WTC11 (cell line): ENCODE results near the gene ARV1. TPM values are rescaled to one million over a fixed set of nuclear protein-coding genes. Genes with fewer than 3 reads are reported as not detected.

Experiments used
- ATAC-seq: fragments of 200-7000 bp; cut with Tn5 transposase; 2 replicates; pipeline ENCODE4 v1.10.0; 2021; ENCODE audit warnings: mild to moderate bottlenecking, moderate library complexity
- CTCF ChIA-PET: fragments of 300-600 bp; sonication (Branson Sonifier 250); formaldehyde crosslinking; loops from one replicate; lab custom pipeline; 2021; ENCODE audit warnings: antibody characterized with exemption; lab: Charles Lee
- POLR2A ChIA-PET: fragments of 350-600 bp; sonication (Branson Sonifier 250); formaldehyde crosslinking; loops from one replicate; lab custom pipeline; 2021; ENCODE audit warnings: antibody characterized with exemption; lab: Charles Lee
- DNase-seq: peaks from one replicate; pipeline ENCODE4 v3.0.0; 2021; ENCODE audit warnings: low spot score
- H3K27ac Mint-ChIP-seq: 2 replicates; pipeline ENCODE4 v1.8.0; 2021; ENCODE audit warnings: mixed read lengths
- H3K27me3 Mint-ChIP-seq: 2 replicates; pipeline ENCODE4 v1.8.0; 2021; ENCODE audit warnings: low read depth, mild to moderate bottlenecking, moderate library complexity, mixed read lengths
- H3K36me3 Mint-ChIP-seq: 2 replicates; pipeline ENCODE4 v1.8.0; 2021; ENCODE audit warnings: mixed read lengths
- H3K4me1 Mint-ChIP-seq: 2 replicates; pipeline ENCODE4 v1.8.0; 2022; ENCODE audit warnings: mixed read lengths
- H3K4me3 Mint-ChIP-seq: 2 replicates; pipeline ENCODE4 v1.8.0; 2021; ENCODE audit warnings: mild to moderate bottlenecking, moderate library complexity, mixed read lengths
- H3K9me3 Mint-ChIP-seq: 2 replicates; pipeline ENCODE4 v1.8.0; 2021; ENCODE audit warnings: mixed read lengths
- FOXJ3 ChIP-seq: sonication (generic); formaldehyde crosslinking; IDR thresholded peaks from 2 replicates; pipeline ENCODE4 v1.9.0; 2021; ENCODE audit warnings: missing genetic modification reagents, mild to moderate bottlenecking, borderline replicate concordance
- FOXK1 ChIP-seq: sonication (generic); formaldehyde crosslinking; IDR thresholded peaks from 2 replicates; pipeline ENCODE4 v1.8.0; 2022; ENCODE audit warnings: mild to moderate bottlenecking, moderate library complexity, missing genetic modification reagents
- HMGA2 ChIP-seq: fragments of 250-450 bp; sonication (Bioruptor Pico); IDR thresholded peaks from 2 replicates; pipeline ENCODE4 v1.4.0; 2021; ENCODE audit warnings: mild to moderate bottlenecking, moderate library complexity
- IRF2 ChIP-seq: sonication (generic); formaldehyde crosslinking; IDR thresholded peaks from 2 replicates; pipeline ENCODE4 v1.8.0; 2022; ENCODE audit warnings: low read depth, missing genetic modification reagents, borderline replicate concordance
- KAT7 ChIP-seq: sonication (generic); formaldehyde crosslinking; IDR thresholded peaks from 2 replicates; pipeline ENCODE4 v1.8.1; 2023; ENCODE audit warnings: missing genetic modification reagents, mild to moderate bottlenecking, borderline replicate concordance
- NFE2L1 ChIP-seq: sonication (generic); formaldehyde crosslinking; IDR thresholded peaks from 2 replicates; pipeline ENCODE4 v1.8.1; 2023; ENCODE audit warnings: missing genetic modification reagents
- OVOL2 ChIP-seq: fragments of 250-450 bp; sonication (Bioruptor Pico); IDR thresholded peaks from 2 replicates; pipeline ENCODE4 v1.9.0; 2021; ENCODE audit warnings: mild to moderate bottlenecking, borderline replicate concordance
- PRRX2 ChIP-seq: fragments of 250-450 bp; sonication (Bioruptor Pico); IDR thresholded peaks from 2 replicates; pipeline ENCODE4 v1.8.0; 2021; ENCODE audit warnings: mild to moderate bottlenecking
- RORB ChIP-seq: fragments of 250-450 bp; sonication (Bioruptor Pico); IDR thresholded peaks from 2 replicates; pipeline ENCODE4 v1.9.0; 2021; ENCODE audit warnings: mild to moderate bottlenecking
- TP53 ChIP-seq: sonication (generic); formaldehyde crosslinking; IDR thresholded peaks from 2 replicates; pipeline ENCODE4 v1.8.1; 2023; ENCODE audit warnings: mild to moderate bottlenecking, missing genetic modification reagents
- ZNF219 ChIP-seq: sonication (generic); formaldehyde crosslinking; IDR thresholded peaks from 2 replicates; pipeline ENCODE4 v1.8.0; 2023; ENCODE audit warnings: missing genetic modification reagents, mild to moderate bottlenecking, borderline replicate concordance
- total RNA-seq: library from RNA; stranded (reverse); gene quantifications from 3 replicates; pipeline ENCODE4 v1.2.3, GENCODE V29; 2021
- TF ChIP-seq, protein P1 (sequence below): fragments of 250-450 bp; sonication (Bioruptor Pico); IDR thresholded peaks from 2 replicates; pipeline ENCODE4 v1.9.0; 2021; ENCODE audit warnings: mild to moderate bottlenecking
- TF ChIP-seq, protein P2 (sequence below): fragments of 250-450 bp; sonication (Bioruptor Pico); IDR thresholded peaks from 2 replicates; pipeline ENCODE4 v1.8.0; 2021; ENCODE audit warnings: mild to moderate bottlenecking
- TF ChIP-seq, protein P3 (sequence below): sonication (generic); formaldehyde crosslinking; IDR thresholded peaks from 2 replicates; pipeline ENCODE4 v1.8.1; 2023; ENCODE audit warnings: mild to moderate bottlenecking, missing genetic modification reagents
- TF ChIP-seq, protein P4 (sequence below): sonication (generic); formaldehyde crosslinking; IDR thresholded peaks from 2 replicates; pipeline ENCODE4 v1.8.0; 2023; ENCODE audit warnings: mild to moderate bottlenecking, missing genetic modification reagents
- TF ChIP-seq, protein P5 (sequence below): sonication (generic); formaldehyde crosslinking; IDR thresholded peaks from 2 replicates; pipeline ENCODE4 v1.8.1; 2023; ENCODE audit warnings: mild to moderate bottlenecking, missing genetic modification reagents
- TF ChIP-seq, protein P6 (sequence below): sonication (generic); formaldehyde crosslinking; conservative IDR thresholded peaks from 2 replicates; pipeline ENCODE4 v1.8.1; 2022; ENCODE audit warnings: mild to moderate bottlenecking, missing genetic modification reagents
- TF ChIP-seq, protein P7 (sequence below): sonication (generic); formaldehyde crosslinking; IDR thresholded peaks from 2 replicates; pipeline ENCODE4 v1.8.0; 2022; ENCODE audit warnings: mild to moderate bottlenecking, missing genetic modification reagents

Gene ARV1
- total RNA-seq, 1 experiment from 2014 or later: 9.1 TPM

DNA sequence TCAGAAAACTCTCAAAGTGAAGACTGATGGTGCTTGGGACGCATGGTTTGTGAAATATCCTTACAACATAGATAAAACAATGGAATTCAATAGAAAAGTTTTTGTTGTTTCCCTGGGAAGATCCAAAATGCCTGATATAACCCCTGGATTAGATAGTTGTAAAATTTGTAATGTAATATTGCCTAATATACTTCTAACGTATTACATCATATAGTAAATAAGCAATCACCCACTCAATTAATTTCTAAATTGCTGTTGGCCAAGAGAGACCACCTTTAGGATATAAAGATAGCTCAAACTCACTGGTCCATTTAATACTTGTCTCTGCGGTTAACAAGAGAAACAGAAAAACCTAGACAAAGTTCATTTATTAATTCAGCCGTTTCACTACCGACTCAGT is 42.4 kb upstream of the ARV1 start:
- no peaks in the 10 kb centered on the region for H3K36me3 Mint-ChIP-seq
- no peak for ATAC-seq
- no peaks in the 10 kb centered on the region for H3K9me3 Mint-ChIP-seq

DNA sequence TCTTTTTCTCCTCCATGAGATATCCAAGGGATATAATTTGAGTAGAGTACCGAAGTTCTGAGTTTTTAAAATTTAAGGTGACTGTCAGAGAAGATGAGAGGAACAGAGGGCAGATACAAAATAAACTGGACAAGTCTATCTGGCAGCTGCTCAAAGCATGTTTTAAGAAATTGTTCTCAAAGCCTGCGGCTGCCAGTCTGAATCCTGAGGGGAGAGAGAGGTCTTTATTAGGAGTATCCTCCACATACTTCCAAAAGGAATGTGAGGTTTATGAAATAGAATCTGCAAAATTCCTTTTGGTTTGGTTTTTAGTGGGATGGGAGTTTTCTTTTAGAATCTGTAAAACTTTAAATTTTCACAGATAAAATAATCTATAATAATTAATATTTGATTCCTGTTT is 41.5 kb upstream of the ARV1 start:
- Mint-ChIP-seq H3K4me1 (no peaks in the 10 kb centered on the region), H3K36me3 (no peaks in the 10 kb centered on the region), H3K27ac (no peak overlapping the region), H3K9me3 (no peaks in the 10 kb centered on the region), H3K4me3 (no peak overlapping the region), H3K27me3 (no peaks in the 10 kb centered on the region; the same call in 1 of the 2 replicates)
- no peak for DNase-seq
- POLR2A ChIA-PET: no interaction called here
- CTCF ChIA-PET: no interaction called here
- ATAC-seq: no peak
- TF ChIP-seq, protein P1, sequence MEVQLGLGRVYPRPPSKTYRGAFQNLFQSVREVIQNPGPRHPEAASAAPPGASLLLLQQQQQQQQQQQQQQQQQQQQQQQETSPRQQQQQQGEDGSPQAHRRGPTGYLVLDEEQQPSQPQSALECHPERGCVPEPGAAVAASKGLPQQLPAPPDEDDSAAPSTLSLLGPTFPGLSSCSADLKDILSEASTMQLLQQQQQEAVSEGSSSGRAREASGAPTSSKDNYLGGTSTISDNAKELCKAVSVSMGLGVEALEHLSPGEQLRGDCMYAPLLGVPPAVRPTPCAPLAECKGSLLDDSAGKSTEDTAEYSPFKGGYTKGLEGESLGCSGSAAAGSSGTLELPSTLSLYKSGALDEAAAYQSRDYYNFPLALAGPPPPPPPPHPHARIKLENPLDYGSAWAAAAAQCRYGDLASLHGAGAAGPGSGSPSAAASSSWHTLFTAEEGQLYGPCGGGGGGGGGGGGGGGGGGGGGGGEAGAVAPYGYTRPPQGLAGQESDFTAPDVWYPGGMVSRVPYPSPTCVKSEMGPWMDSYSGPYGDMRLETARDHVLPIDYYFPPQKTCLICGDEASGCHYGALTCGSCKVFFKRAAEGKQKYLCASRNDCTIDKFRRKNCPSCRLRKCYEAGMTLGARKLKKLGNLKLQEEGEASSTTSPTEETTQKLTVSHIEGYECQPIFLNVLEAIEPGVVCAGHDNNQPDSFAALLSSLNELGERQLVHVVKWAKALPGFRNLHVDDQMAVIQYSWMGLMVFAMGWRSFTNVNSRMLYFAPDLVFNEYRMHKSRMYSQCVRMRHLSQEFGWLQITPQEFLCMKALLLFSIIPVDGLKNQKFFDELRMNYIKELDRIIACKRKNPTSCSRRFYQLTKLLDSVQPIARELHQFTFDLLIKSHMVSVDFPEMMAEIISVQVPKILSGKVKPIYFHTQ: no peak
- no peak for TF ChIP-seq KAT7 (CRISPR knock-in tag)
- TF ChIP-seq, protein P2, sequence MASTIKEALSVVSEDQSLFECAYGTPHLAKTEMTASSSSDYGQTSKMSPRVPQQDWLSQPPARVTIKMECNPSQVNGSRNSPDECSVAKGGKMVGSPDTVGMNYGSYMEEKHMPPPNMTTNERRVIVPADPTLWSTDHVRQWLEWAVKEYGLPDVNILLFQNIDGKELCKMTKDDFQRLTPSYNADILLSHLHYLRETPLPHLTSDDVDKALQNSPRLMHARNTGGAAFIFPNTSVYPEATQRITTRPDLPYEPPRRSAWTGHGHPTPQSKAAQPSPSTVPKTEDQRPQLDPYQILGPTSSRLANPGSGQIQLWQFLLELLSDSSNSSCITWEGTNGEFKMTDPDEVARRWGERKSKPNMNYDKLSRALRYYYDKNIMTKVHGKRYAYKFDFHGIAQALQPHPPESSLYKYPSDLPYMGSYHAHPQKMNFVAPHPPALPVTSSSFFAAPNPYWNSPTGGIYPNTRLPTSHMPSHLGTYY (CRISPR knock-in tag): no peak
- TF ChIP-seq IRF2 (CRISPR knock-in tag): no peak
- TF ChIP-seq, protein P3, sequence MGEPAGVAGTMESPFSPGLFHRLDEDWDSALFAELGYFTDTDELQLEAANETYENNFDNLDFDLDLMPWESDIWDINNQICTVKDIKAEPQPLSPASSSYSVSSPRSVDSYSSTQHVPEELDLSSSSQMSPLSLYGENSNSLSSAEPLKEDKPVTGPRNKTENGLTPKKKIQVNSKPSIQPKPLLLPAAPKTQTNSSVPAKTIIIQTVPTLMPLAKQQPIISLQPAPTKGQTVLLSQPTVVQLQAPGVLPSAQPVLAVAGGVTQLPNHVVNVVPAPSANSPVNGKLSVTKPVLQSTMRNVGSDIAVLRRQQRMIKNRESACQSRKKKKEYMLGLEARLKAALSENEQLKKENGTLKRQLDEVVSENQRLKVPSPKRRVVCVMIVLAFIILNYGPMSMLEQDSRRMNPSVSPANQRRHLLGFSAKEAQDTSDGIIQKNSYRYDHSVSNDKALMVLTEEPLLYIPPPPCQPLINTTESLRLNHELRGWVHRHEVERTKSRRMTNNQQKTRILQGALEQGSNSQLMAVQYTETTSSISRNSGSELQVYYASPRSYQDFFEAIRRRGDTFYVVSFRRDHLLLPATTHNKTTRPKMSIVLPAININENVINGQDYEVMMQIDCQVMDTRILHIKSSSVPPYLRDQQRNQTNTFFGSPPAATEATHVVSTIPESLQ (CRISPR knock-in tag): no peak
- no peak for TF ChIP-seq PRRX2 (CRISPR knock-in tag)
- no peak for TF ChIP-seq RORB (CRISPR knock-in tag)
- TF ChIP-seq NFE2L1 (CRISPR knock-in tag): no peak

More for the DNA sequence above, 42.4 kb upstream of the ARV1 start:
- DNase-seq: no peak
- no peaks in the 10 kb centered on the region; the same call in 1 of the 2 replicates for H3K27me3 Mint-ChIP-seq
- no peak for TF ChIP-seq FOXJ3 (CRISPR knock-in tag)
- TF ChIP-seq, protein P2 (CRISPR knock-in tag): no peak
- TF ChIP-seq, protein P4, sequence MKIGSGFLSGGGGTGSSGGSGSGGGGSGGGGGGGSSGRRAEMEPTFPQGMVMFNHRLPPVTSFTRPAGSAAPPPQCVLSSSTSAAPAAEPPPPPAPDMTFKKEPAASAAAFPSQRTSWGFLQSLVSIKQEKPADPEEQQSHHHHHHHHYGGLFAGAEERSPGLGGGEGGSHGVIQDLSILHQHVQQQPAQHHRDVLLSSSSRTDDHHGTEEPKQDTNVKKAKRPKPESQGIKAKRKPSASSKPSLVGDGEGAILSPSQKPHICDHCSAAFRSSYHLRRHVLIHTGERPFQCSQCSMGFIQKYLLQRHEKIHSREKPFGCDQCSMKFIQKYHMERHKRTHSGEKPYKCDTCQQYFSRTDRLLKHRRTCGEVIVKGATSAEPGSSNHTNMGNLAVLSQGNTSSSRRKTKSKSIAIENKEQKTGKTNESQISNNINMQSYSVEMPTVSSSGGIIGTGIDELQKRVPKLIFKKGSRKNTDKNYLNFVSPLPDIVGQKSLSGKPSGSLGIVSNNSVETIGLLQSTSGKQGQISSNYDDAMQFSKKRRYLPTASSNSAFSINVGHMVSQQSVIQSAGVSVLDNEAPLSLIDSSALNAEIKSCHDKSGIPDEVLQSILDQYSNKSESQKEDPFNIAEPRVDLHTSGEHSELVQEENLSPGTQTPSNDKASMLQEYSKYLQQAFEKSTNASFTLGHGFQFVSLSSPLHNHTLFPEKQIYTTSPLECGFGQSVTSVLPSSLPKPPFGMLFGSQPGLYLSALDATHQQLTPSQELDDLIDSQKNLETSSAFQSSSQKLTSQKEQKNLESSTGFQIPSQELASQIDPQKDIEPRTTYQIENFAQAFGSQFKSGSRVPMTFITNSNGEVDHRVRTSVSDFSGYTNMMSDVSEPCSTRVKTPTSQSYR (CRISPR knock-in tag): no peak
- TF ChIP-seq, protein P3 (CRISPR knock-in tag): no peak
- TF ChIP-seq, protein P5, sequence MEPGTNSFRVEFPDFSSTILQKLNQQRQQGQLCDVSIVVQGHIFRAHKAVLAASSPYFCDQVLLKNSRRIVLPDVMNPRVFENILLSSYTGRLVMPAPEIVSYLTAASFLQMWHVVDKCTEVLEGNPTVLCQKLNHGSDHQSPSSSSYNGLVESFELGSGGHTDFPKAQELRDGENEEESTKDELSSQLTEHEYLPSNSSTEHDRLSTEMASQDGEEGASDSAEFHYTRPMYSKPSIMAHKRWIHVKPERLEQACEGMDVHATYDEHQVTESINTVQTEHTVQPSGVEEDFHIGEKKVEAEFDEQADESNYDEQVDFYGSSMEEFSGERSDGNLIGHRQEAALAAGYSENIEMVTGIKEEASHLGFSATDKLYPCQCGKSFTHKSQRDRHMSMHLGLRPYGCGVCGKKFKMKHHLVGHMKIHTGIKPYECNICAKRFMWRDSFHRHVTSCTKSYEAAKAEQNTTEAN (CRISPR knock-in tag): no peak
- TF ChIP-seq FOXK1 (CRISPR knock-in tag): no peak
- TF ChIP-seq HMGA2 (CRISPR knock-in tag): no peak
- TF ChIP-seq, protein P6, sequence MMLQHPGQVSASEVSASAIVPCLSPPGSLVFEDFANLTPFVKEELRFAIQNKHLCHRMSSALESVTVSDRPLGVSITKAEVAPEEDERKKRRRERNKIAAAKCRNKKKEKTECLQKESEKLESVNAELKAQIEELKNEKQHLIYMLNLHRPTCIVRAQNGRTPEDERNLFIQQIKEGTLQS (CRISPR knock-in tag): no peak
- no peak for TF ChIP-seq TP53 (CRISPR knock-in tag)
- no peak for TF ChIP-seq ZNF219
- TF ChIP-seq OVOL2 (CRISPR knock-in tag): no peak
- TF ChIP-seq, protein P7, sequence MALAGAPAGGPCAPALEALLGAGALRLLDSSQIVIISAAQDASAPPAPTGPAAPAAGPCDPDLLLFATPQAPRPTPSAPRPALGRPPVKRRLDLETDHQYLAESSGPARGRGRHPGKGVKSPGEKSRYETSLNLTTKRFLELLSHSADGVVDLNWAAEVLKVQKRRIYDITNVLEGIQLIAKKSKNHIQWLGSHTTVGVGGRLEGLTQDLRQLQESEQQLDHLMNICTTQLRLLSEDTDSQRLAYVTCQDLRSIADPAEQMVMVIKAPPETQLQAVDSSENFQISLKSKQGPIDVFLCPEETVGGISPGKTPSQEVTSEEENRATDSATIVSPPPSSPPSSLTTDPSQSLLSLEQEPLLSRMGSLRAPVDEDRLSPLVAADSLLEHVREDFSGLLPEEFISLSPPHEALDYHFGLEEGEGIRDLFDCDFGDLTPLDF (CRISPR knock-in tag): no peak
- TF ChIP-seq, all 79 proteins: peak for 0
- CTCF ChIA-PET: interaction anchor here (1.5 kb wide), 1 partner anchor 14 kb away, joined by 4 read pairs; no protein-coding TSS in a partner anchor
- Mint-ChIP-seq H3K27ac (no peak overlapping the region), H3K4me3 (no peak overlapping the region), H3K4me1 (no peaks in the 10 kb centered on the region)
- POLR2A ChIA-PET: interaction anchor here (0.6 kb wide), 1 partner anchor 161 kb away, joined by 4 read pairs; no protein-coding TSS in a partner anchor
